ENCODE results near the gene KIF16B. TPM values are rescaled to one million over a fixed set of nuclear protein-coding genes. Genes with fewer than 3 reads are reported as not detected.

Gene KIF16B
- total and polyA plus RNA-seq, 9 of the 15 experiments (the other 6 are each of a cell fraction or from before 2014, with no cell fraction given), result 1.00 to 10.6 (median 8.5) TPM

GRCh38 chr20:16351415-16351814 is 221.8 kb downstream of the KIF16B start:
- 62% methylated on average over 8 of the region's 9 CpGs for WGBS (ENCODE audit: insufficient coverage, low coverage, missing lambda C conversion rate)
- in situ Hi-C loops (cut with MboI), result no loop called here

GRCh38 chr20:16350465-16350864 is 222.8 kb downstream of the KIF16B start:
- Histone ChIP-seq H3K27me3 (ENCODE audit: control insufficient read depth in 2 of 2, insufficient read depth in 2 of 2, low read length in 2 of 2) (no peaks in the 10 kb centered on the region), H3K27ac (ENCODE audit: extremely low read depth, low read depth, low read length) (no peak overlapping the region), H3K4me2 (ENCODE audit: insufficient read depth, low read length) (no peak overlapping the region), H3K9me1 (ENCODE audit: control insufficient read depth, insufficient read depth, low read length) (no peaks in the 10 kb centered on the region), H2AFZ (ENCODE audit: low read depth, low read length) (no peak overlapping the region), H4K20me1 (replicated peaks; ENCODE audit: control insufficient read depth, insufficient read depth, low read length) (no peaks in the 10 kb centered on the region), H3K4me1 (replicated peaks in 1 of 2; ENCODE audit: control insufficient read depth in 2 of 2, insufficient read depth in 2 of 2, low read length in 2 of 2) (no peaks in the 10 kb centered on the region), H3K36me3 (ENCODE audit: control insufficient read depth, insufficient read depth, low read length) (no peaks in the 10 kb centered on the region), H3K9me3 (replicated peaks; ENCODE audit: control insufficient read depth, insufficient read depth, low read depth, low read length) (no peaks in the 10 kb centered on the region), H3K79me2 (ENCODE audit: control insufficient read depth, insufficient read depth, low read length) (no peaks in the 10 kb centered on the region), H3K9ac (ENCODE audit: insufficient read depth in 1 of 2, low read depth in 2 of 2, low read length in 2 of 2) (no peak overlapping the region), H3K4me3 (no peak overlapping the region)
- ATAC-seq (no peak), FAIRE-seq (no peak), DNase-seq (ENCODE audit: extremely low read depth in 1 of 4, low spot score in 3 of 4) (no peak)
- intact Hi-C loops (cut with micrococcal nuclease), result no loop called here
- BruUV-seq (replicated peaks), result no TSS peak
- ChIA-PET POLR2A (interaction anchor here (1.3 kb wide), 1 partner anchor 41 kb away, joined by 3 read pairs; no protein-coding TSS in a partner anchor), CTCF (ENCODE audit: low intra/inter-chr PET ratio) (no interaction called here)
- WGBS (ENCODE audit: insufficient coverage, low coverage, missing lambda C conversion rate), result no CpG with 5 or more reads among the region's 11 CpGs
- TF ChIP-seq RBBP5 (IDR thresholded peaks at IDR 0.05; ENCODE audit: borderline replicate concordance, insufficient read depth, low read length, poor library complexity, severe bottlenecking), result no peak
- TF ChIP-seq ARID3A (IDR thresholded peaks at IDR 0.05; ENCODE audit: borderline replicate concordance, low read depth, low read length), result no peak
- no peak for TF ChIP-seq TARDBP (IDR thresholded peaks at IDR 0.05)
- in situ Hi-C loops (cut with MboI), result no loop called here

More at GRCh38 chr20:16351415-16351814, 221.8 kb downstream of the KIF16B start:
- no peaks in the 10 kb centered on the region for H4K20me1 ChIP-seq (replicated peaks; ENCODE audit: control insufficient read depth, insufficient read depth, low read length)
- no peak for DNase-seq (ENCODE audit: extremely low read depth in 1 of 4, low spot score in 3 of 4)
- BruUV-seq (replicated peaks), result no TSS peak
- no peak overlapping the region for H2AFZ ChIP-seq (ENCODE audit: low read depth, low read length)
- no peaks in the 10 kb centered on the region for H3K9me1 ChIP-seq (ENCODE audit: control insufficient read depth, insufficient read depth, low read length)
- no peaks in the 10 kb centered on the region for H3K79me2 ChIP-seq (ENCODE audit: control insufficient read depth, insufficient read depth, low read length)
- H3K4me2 ChIP-seq (ENCODE audit: insufficient read depth, low read length), result no peak overlapping the region
- no peak for TF ChIP-seq ZNF140 (CRISPR knock-in tag; IDR thresholded peaks at IDR 0.05)
- no peak for TF ChIP-seq CBX2 (IDR thresholded peaks at IDR 0.05; ENCODE audit: insufficient read depth, low read length, poor library complexity, severe bottlenecking)
- TF ChIP-seq U2AF2 (optimal IDR thresholded peaks at IDR 0.05; ENCODE audit: low read depth, low read length), result no peak
- no peak for TF ChIP-seq ZNF263 (CRISPR knock-in tag; IDR thresholded peaks at IDR 0.05; ENCODE audit: borderline replicate concordance)
- no peak for TF ChIP-seq KAT8 (IDR thresholded peaks at IDR 0.05; ENCODE audit: low read depth)
- no peak for TF ChIP-seq C11orf30 (IDR thresholded peaks at IDR 0.05; ENCODE audit: low read depth)
- TF ChIP-seq TCF7L2 (IDR thresholded peaks at IDR 0.05; ENCODE audit: low read depth, low read length), result no peak
- TF ChIP-seq RBM25 (IDR thresholded peaks at IDR 0.05; ENCODE audit: low read depth, low read length, severe bottlenecking), result no peak
- no peak for TF ChIP-seq ZNF584 (CRISPR knock-in tag; IDR thresholded peaks at IDR 0.05; ENCODE audit: low read depth)
- TF ChIP-seq LCOR (CRISPR knock-in tag; IDR thresholded peaks at IDR 0.05), result no peak
- no peak for TF ChIP-seq ZNF766 (CRISPR knock-in tag; conservative IDR thresholded peaks at IDR 0.05)
- TF ChIP-seq ETS2 (tag; IDR thresholded peaks at IDR 0.05; ENCODE audit: borderline replicate concordance, poor library complexity, severe bottlenecking), result no peak
- TF ChIP-seq JUNB (CRISPR knock-in tag; conservative IDR thresholded peaks at IDR 0.05), result no peak
- no peak for TF ChIP-seq MTA1 (IDR thresholded peaks at IDR 0.05; ENCODE audit: borderline replicate concordance)
- TF ChIP-seq BRF1 (IDR thresholded peaks at IDR 0.05; ENCODE audit: borderline replicate concordance, extremely low read depth, insufficient read length), result no peak
- no peak for TF ChIP-seq ZNF436 (CRISPR knock-in tag; IDR thresholded peaks at IDR 0.05)
- POLR2A ChIA-PET, result interaction anchor here (1.3 kb wide), 1 partner anchor 40 kb away, joined by 3 read pairs; no protein-coding TSS in a partner anchor
- H3K27ac ChIP-seq (ENCODE audit: extremely low read depth, low read depth, low read length), result no peak overlapping the region
- CTCF ChIA-PET (ENCODE audit: low intra/inter-chr PET ratio), result no interaction called here
- H3K9me3 ChIP-seq (replicated peaks; ENCODE audit: control insufficient read depth, insufficient read depth, low read depth, low read length), result no peaks in the 10 kb centered on the region
- FAIRE-seq, result no peak
- ATAC-seq, result no peak
- no peaks in the 10 kb centered on the region for H3K36me3 ChIP-seq (ENCODE audit: control insufficient read depth, insufficient read depth, low read length)
- no peaks in the 10 kb centered on the region for H3K4me1 ChIP-seq (replicated peaks in 1 of 2; ENCODE audit: control insufficient read depth in 2 of 2, insufficient read depth in 2 of 2, low read length in 2 of 2)
- intact Hi-C loops (cut with micrococcal nuclease), result no loop called here
- H3K4me3 ChIP-seq, result no peak overlapping the region
- no peaks in the 10 kb centered on the region for H3K27me3 ChIP-seq (ENCODE audit: control insufficient read depth in 2 of 2, insufficient read depth in 2 of 2, low read length in 2 of 2)
- no peak overlapping the region for H3K9ac ChIP-seq (ENCODE audit: insufficient read depth in 1 of 2, low read depth in 2 of 2, low read length in 2 of 2)
